GM18505 (cell line): Measurements from ENCODE around the gene AGAP1.
"Not testable (repeated sequence)": the region's sequence is repeated elsewhere in the genome, so short reads cannot be mapped to it uniquely, and the experiment has no call there.

Source experiments
- ATAC-seq: cut with Tn5 transposase; IDR thresholded peaks from one replicate; pipeline ENCODE4 v1.9.1; 2021; ENCODE audit not compliant: unreplicated experiment
- POLR2A ChIP-seq: IDR thresholded peaks from 4 replicates; pipeline ENCODE4 v1.6.1; 2011; ENCODE audit warnings: borderline replicate concordance; ENCODE audit not compliant: insufficient read depth, insufficient read length; ENCODE audit errors: extremely low read depth

The AGAP1 gene

DNA sequence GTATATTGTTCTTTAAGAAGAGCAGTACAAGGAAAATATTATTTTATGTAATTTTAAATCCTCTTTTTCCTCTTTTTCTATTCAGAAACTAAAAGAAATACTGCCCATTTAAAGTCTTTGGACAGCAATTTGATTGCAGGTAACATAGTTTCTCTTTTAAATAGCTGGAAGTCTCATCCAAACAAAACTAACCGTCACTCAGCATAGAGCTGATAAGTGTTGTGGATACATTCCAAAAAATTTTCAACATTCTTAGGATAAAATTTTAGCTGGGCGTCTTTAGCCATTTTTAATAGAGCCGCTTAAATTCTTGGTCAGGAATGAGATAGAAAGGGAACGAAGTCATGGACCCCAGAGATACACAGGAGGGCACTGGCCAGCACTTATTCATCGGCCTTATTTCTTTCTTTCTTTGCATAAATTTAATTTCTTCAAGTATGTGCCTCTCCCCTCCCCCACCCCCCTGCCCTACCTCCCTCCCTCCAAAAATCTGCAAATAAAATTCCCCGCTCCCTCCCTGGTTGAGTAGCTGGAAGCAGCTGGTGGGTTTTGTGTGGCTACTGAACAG lies 592.6 kb downstream of the AGAP1 start:
- no peak for TF ChIP-seq POLR2A
- no peak for ATAC-seq

GRCh38 chr2:236086971-236087465 lies 593.2 kb downstream of the AGAP1 start:
- no peak for ATAC-seq
- TF ChIP-seq POLR2A, result no peak

GRCh38 chr2:236088368-236089057 lies 594.7 kb downstream of the AGAP1 start:
- TF ChIP-seq POLR2A, result no peak
- ATAC-seq, result no peak

DNA sequence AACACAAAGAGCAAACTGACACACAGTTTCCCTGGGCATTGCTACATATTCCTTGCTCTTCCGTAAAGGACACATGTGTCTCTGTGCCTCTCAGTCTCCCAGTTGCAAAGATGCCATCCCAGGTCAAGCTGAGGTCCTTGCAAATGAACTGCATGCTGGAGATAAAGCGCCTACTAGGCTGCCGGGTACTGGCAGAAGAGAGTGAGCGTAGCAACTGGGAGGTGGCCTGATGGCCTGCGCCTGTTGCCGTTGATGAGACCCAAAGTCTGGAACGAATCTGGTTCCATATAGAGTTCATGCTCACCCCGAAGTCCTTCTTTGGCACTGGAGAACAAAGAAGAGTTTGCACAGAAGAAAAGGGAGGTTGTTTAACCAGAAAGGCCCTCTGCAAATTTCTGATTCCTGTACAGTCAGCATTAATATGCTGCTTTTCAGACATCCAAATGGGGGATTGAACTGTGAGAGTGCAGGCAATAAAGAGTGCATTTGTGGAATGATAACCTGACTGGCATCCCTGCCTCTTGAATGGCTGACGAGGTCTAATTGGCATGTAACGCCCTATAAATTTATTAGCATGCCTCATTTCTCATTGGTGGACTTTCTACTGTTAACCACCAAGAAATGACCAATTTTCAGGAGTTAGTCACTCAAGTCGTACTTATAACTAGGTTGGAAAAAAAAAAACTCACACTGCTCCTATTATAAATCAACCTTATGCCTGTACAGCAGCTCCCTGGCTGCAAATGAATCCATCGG lies 595.6 kb downstream of the AGAP1 start:
- TF ChIP-seq POLR2A, result no peak
- ATAC-seq, result no peak

DNA sequence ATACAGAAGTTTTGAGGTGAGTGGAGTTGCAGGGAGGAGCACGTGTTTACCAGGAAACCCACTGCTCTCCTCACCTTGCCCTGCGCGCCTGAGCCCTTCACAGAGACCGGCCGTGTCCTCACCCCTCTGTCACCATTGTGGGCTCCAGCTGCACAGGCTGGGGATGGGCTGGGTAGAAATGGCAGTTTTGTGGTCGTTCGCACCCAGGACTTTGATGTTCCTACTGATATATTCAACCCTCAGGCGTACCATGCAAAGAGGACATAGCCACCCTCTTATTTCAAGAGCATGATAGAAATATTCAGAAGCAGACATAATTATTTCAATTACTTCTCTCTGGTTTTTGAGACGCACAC lies 596.2 kb downstream of the AGAP1 start:
- no peak for ATAC-seq
- TF ChIP-seq POLR2A, result no peak

DNA sequence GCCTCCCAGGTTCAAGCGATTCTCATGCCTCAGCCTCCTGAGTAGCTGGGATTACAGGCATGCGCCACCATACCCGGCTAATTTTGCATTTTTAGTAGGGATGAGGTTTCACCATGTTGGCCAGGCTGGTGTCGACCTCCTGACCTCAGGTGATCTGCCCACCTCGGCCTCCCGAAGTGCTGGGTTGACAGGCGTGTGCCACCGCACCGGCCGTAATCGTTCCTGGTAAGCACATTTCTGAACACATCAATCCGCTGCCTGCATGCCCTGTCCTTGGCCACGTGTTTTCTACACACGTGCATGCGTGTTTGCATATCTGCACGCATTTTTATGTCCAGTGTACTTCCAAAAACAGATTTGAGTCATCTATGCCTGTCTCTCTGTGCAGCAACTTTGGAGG lies 597.0 kb downstream of the AGAP1 start:
- not testable (repeated sequence) for ATAC-seq

GRCh38 chr2:236092714-236093113 lies 598.9 kb downstream of the AGAP1 start:
- TF ChIP-seq POLR2A, result no peak
- ATAC-seq, result no peak

- no peak for ATAC-seq
- no peak for TF ChIP-seq POLR2A
These were observed 599.3 kb downstream of the AGAP1 start for GRCh38 chr2:236093134-236093533.

GRCh38 chr2:236095504-236095903 lies 601.7 kb downstream of the AGAP1 start:
- no peak for ATAC-seq
- TF ChIP-seq POLR2A, result no peak

- no peak for ATAC-seq
- TF ChIP-seq POLR2A, result no peak
These were observed 607.6 kb downstream of the AGAP1 start for GRCh38 chr2:236101311-236101950.

GRCh38 chr2:236102971-236103370 lies 609.1 kb downstream of the AGAP1 start:
- TF ChIP-seq POLR2A, result no peak
- no peak for ATAC-seq

DNA sequence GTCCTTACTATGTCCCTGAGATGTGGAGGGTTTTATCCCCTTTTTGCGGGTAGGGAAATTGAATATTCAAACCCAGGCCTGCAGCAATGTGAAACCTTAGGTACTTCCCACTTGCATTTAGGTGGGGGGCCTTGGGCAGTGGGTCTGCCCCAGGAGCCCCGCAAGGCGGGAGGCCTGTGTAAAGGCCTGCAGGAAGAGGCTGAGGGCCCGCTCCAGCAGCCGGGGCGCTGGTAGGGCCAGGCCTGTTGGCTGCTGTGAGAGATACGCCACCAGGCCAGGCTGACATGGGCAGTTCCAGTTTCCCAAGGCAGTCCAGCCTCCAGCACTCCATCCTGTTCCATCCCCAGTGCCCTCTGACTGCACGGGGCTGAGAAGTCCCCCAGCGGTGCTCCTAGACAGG lies 610.1 kb downstream of the AGAP1 start:
- TF ChIP-seq POLR2A, result no peak
- ATAC-seq, result no peak

DNA sequence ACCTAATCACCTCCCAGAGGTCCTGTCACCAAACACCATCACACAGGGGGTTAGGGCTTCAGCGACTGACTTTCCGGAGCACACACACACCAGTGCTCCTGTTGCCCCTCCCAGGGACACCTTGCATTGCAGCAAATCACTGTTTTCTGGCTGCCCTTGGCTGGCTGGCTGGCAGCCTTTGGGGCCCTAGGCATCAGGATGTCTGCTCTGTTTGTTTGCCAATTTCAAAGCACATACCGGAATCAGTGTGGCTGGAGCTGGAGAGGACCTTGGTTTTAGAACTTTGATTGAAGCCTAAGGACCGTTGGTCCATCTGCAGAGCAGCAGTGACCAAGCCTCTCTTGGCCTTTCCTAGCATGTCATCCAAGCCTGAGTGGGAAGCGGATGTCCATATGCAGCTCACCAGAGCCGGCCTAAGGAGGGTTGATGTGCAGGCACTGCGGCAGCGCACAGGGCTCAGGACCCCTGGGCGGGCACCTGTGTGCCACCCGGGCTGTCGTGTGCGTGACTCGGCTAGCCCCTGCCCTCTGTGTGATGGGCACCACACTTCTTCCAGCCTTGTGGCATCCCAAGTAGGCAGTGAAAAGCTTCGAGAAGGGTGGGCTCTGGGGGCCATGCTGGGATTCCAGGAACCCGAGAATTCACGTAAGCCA lies 612.2 kb downstream of the AGAP1 start:
- no peak for ATAC-seq
- TF ChIP-seq POLR2A, result no peak
